SK-N-SH (cell line): ENCODE results near the gene SCGB1C2. TPM values are rescaled to one million over a fixed set of nuclear protein-coding genes. Genes with fewer than 3 reads are reported as not detected.
A peak's percentile ranks its signal among the peaks of the same experiment; 100 is the strongest.

Experiments
- CTCF ChIA-PET: fragments of 300-600, 350-600 bp; formaldehyde crosslinking; extraction: SDS; loops from one replicate; lab custom pipeline; 2021; lab: Yijun Ruan, JAX
- POLR2A ChIA-PET: fragments of 350-600 bp; sonication (Branson Sonifier 250); formaldehyde crosslinking; extraction: SDS; loops from one replicate; lab custom pipeline; 2020; ENCODE audit warnings: antibody characterized with exemption, inconsistent platforms; lab: Yijun Ruan, JAX
- DNase-seq: peaks from one replicate; pipeline ENCODE4 v3.0.0; 2012
- H2AFZ ChIP-seq: fragments of 200-600 bp; sonication (generic); 2 replicates; pipeline ENCODE4 v1.8.1; 2016; ENCODE audit warnings: antibody characterized with exemption, mild to moderate bottlenecking, low read depth
- H3F3A ChIP-seq: fragments of 200-600 bp; sonication (generic); replicated peaks from 2 replicates; pipeline ENCODE3; 2016; ENCODE audit warnings: antibody characterized with exemption, mild to moderate bottlenecking; ENCODE audit not compliant: insufficient read depth
- H3K27ac ChIP-seq, 2 experiments: fragments of 200-500 bp in 1 of 2; fragments of 200-600 bp in 1 of 2; sonication (Bioruptor generic) in 1 of 2; sonication (generic), shearing (Covaris generic) in 1 of 2; 2 replicates each; pipeline versions ENCODE4 v1.5.1 to v1.6.1; 2014 to 2016; ENCODE audit warnings: low read depth in 2 of 2, inconsistent platforms in 1 of 2, low read length in 1 of 2, mild to moderate bottlenecking in 1 of 2, mixed read lengths in 1 of 2
- H3K27me3 ChIP-seq: fragments of 200-600 bp; sonication (generic), shearing (Covaris generic); 2 replicates; pipeline ENCODE4 v1.6.1; 2016; ENCODE audit warnings: mixed run types; ENCODE audit not compliant: insufficient read depth
- H3K36me3 ChIP-seq, 2 experiments: fragments of 200-500 bp in 1 of 2; fragments of 200-600 bp in 1 of 2; sonication (Bioruptor generic) in 1 of 2; sonication (generic) in 1 of 2; replicated peaks in 1 of 2; 2 replicates each; pipeline versions ENCODE3 to v1.5.1; 2014 to 2016; ENCODE audit warnings: low read length in 1 of 2, mild to moderate bottlenecking in 1 of 2; ENCODE audit not compliant: insufficient read depth in 2 of 2, control insufficient read depth in 1 of 2
- H3K4me1 ChIP-seq, 2 experiments: fragments of 200-500 bp in 1 of 2; fragments of 200-600 bp in 1 of 2; sonication (Bioruptor generic) in 1 of 2; sonication (generic), shearing (Covaris generic) in 1 of 2; 2 replicates each; pipeline versions ENCODE4 v1.5.1 to v1.6.1; 2014 to 2016; ENCODE audit warnings: low read depth in 1 of 2, low read length in 1 of 2, mixed run types in 1 of 2; ENCODE audit not compliant: insufficient read depth in 2 of 2, control insufficient read depth in 1 of 2
- H3K4me2 ChIP-seq: fragments of 200-600 bp; sonication (generic), shearing (Covaris generic); 2 replicates; pipeline ENCODE4 v1.6.1; 2017; ENCODE audit warnings: mixed run types
- H3K4me3 ChIP-seq, 2 experiments: fragments of 200-500 bp in 1 of 2; fragments of 200-600 bp in 1 of 2; sonication (Bioruptor generic) in 1 of 2; sonication (generic), shearing (Covaris generic) in 1 of 2; 2 replicates each; pipeline versions ENCODE4 v1.5.1 to v1.8.1; 2014 to 2016; ENCODE audit warnings: low read depth in 2 of 2, inconsistent platforms in 1 of 2, low read length in 1 of 2, mild to moderate bottlenecking in 1 of 2, mixed read lengths in 1 of 2, moderate library complexity in 1 of 2
- H3K79me2 ChIP-seq: fragments of 200-600 bp; sonication (generic); 2 replicates; pipeline ENCODE4 v1.8.1; 2017; ENCODE audit warnings: mild to moderate bottlenecking; ENCODE audit not compliant: insufficient read depth
- H3K9ac ChIP-seq: fragments of 200-600 bp; sonication (generic); 2 replicates; pipeline ENCODE4 v1.6.1; 2017; ENCODE audit warnings: mixed run types
- H3K9me2 ChIP-seq: fragments of 200-600 bp; sonication (generic); 2 replicates; pipeline ENCODE4 v1.6.1; 2017; ENCODE audit warnings: mixed run types
- H3K9me3 ChIP-seq: fragments of 200-600 bp; sonication (generic); 2 replicates; pipeline ENCODE4 v1.6.1; 2017; ENCODE audit warnings: mixed run types, mild to moderate bottlenecking, moderate library complexity
- H4K20me1 ChIP-seq: fragments of 200-600 bp; sonication (generic); 2 replicates; pipeline ENCODE4 v1.6.1; 2017; ENCODE audit warnings: mild to moderate bottlenecking, mixed run types; ENCODE audit not compliant: insufficient read depth
- CHD2 ChIP-seq: fragments of 150-350 bp; IDR thresholded peaks from 2 replicates; pipeline ENCODE4 v1.6.1; 2018; ENCODE audit warnings: low read length; ENCODE audit not compliant: partially characterized antibody
- ELF1 ChIP-seq: IDR thresholded peaks from 2 replicates; pipeline ENCODE4 v1.4.0; 2012
- EP300 ChIP-seq, 2 experiments: IDR thresholded peaks; 2 replicates each; pipeline versions ENCODE4 v1.4.0 to v1.6.1; 2012; ENCODE audit warnings: borderline replicate concordance in 1 of 2, low read depth in 1 of 2, low read length in 1 of 2
- FOSL2 ChIP-seq: IDR thresholded peaks from 2 replicates; pipeline ENCODE4 v1.4.0; 2012; ENCODE audit warnings: low read depth, mild to moderate bottlenecking, moderate library complexity, borderline replicate concordance
- FOXJ3 ChIP-seq: sonication (generic); formaldehyde crosslinking; IDR thresholded peaks from 2 replicates; pipeline ENCODE4 v1.5.1; 2020; ENCODE audit warnings: mild to moderate bottlenecking, missing genetic modification reagents
- GATA2 ChIP-seq: sonication (generic); formaldehyde crosslinking; IDR thresholded peaks from 2 replicates; pipeline ENCODE4 v1.5.0; 2020; ENCODE audit warnings: mild to moderate bottlenecking, missing genetic modification reagents
- JUND ChIP-seq: IDR thresholded peaks from 2 replicates; pipeline ENCODE4 v1.4.0; 2012
- MXI1 ChIP-seq: IDR thresholded peaks from 2 replicates; pipeline ENCODE4 v1.6.1; 2012; ENCODE audit warnings: mild to moderate bottlenecking, low read depth, low read length, improper control_type of control experiment
- NRF1 ChIP-seq: IDR thresholded peaks from 2 replicates; pipeline ENCODE4 v1.6.1; 2012; ENCODE audit warnings: low read depth, mild to moderate bottlenecking, low read length
- RCOR1 ChIP-seq: fragments of 150-350 bp; IDR thresholded peaks from 2 replicates; pipeline ENCODE4 v1.6.1; 2017; ENCODE audit warnings: antibody characterized with exemption, low read length
- TCF12 ChIP-seq: IDR thresholded peaks from 2 replicates; pipeline ENCODE4 v1.4.0; 2012
- YY1 ChIP-seq: IDR thresholded peaks from 2 replicates; pipeline ENCODE4 v1.4.0; 2012; ENCODE audit warnings: low read depth, mild to moderate bottlenecking
- WGBS: methylation state at CpG from one replicate; pipeline ENCODE4 v1.1.6; 2017; ENCODE audit warnings: low lambda C conversion rate; 5-methylcytosine and 5-hydroxymethylcytosine counted together
- polyA plus RNA-seq, 3 experiments: library from polyadenylated mRNA; depleted of rRNA; stranded (reverse); fragments of >200 nt; gene quantifications; 2 replicates each; pipeline ENCODE4 v1.2.3, GENCODE V29; 2012
- TF ChIP-seq, protein P1 (sequence below): IDR thresholded peaks from 2 replicates; pipeline ENCODE4 v1.4.0; 2012; ENCODE audit warnings: low read depth
- TF ChIP-seq, protein P2 (sequence below): fragments of 200-600 bp; sonication (generic); IDR thresholded peaks from 2 replicates; pipeline ENCODE4 v1.6.1; 2017; ENCODE audit warnings: antibody characterized with exemption, mild to moderate bottlenecking, moderate library complexity
- TF ChIP-seq, protein P3 (sequence below): fragments of 150-350 bp; IDR thresholded peaks from 2 replicates; pipeline ENCODE4 v1.6.1; 2017; ENCODE audit warnings: antibody characterized with exemption, low read length, low read depth, borderline replicate concordance

SCGB1C2 gene
- polyA plus RNA-seq, 1 of the 3 experiments (the other 2 are of a cell fraction), result not detected

DNA sequence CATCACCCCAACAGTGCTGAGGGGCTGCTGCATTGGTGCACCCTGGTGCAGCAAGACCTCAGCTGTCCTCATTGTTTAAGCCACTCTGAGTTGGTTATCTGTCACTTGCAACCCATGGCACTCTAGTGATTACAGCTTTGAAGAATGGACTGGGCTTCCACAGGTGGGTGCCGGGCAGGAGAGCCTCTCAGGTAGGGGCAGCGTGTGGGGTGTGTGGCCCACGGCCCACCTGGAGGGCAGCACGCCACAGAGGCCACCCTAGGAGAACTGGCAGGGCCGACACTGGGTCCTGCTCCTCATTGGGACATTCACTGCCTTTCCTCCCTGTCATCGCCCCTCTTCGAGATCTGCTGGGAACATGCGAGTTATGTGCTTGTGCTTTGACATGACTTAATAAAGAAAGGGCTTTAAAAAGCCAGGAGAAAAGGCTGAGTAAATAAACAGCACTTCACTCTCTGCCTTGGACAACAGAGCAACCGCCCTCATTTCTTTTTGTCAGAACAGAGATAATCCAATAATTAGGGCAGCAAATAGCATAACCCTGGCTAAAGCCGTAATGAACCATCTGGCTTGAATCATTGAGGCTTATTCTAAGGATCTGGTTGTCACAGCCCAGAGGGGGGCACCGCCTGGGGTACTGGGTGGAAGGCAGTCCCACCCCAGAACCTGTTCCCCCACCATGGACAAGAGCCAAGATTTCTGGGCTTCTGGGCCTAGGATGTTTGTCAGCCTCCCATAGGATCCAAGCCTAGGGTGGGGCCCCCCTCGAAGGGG lies 41.1 kb downstream of the SCGB1C2 start:
- Histone ChIP-seq H3K27me3 (peaks cover 47% of the 10 kb centered on the region), H3F3A (no peaks in the 10 kb centered on the region), H3K4me1 (peaks cover 0 to 47% of the 10 kb centered on the region in 2 experiments; a peak in 2 of 4 replicates), H3K9me2 (no peaks in the 10 kb centered on the region), H3K4me2 (no peak overlapping the region), H3K27ac (peak overlapping the region in 1 of 2 experiments; percentile 94; a peak in 2 of 4 replicates), H3K9me3 (no peaks in the 10 kb centered on the region), H4K20me1 (no peaks in the 10 kb centered on the region), H3K4me3 (no peak overlapping the region; a peak in 1 of 4 replicates), H3K9ac (no peak overlapping the region), H3K36me3 (no peaks in the 10 kb centered on the region), H3K79me2 (no peaks in the 10 kb centered on the region), H2AFZ (no peak overlapping the region)
- TF ChIP-seq EP300 (IDR thresholded peaks at IDR 0.05; ENCODE audit: borderline replicate concordance in 1 of 2, low read depth in 1 of 2, low read length in 1 of 2) (peak in 1 of 2 experiments; percentile 94; a peak in 2 of 4 replicates), RCOR1 (peak; percentile 97), TCF12 (peak; percentile 44; the same call in 1 of the 2 replicates), MXI1 (peak; percentile 29), JUND (no peak), ELF1 (no peak), GATA2 (CRISPR knock-in tag) (peak; percentile 67; the same call in 1 of the 2 replicates), FOXJ3 (CRISPR knock-in tag) (peak; percentile 67; the same call in 1 of the 2 replicates), NRF1 (no peak), CHD2 (peak; percentile 79)
- TF ChIP-seq, protein P1, sequence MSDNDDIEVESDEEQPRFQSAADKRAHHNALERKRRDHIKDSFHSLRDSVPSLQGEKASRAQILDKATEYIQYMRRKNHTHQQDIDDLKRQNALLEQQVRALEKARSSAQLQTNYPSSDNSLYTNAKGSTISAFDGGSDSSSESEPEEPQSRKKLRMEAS, result no peak
- TF ChIP-seq, protein P2, sequence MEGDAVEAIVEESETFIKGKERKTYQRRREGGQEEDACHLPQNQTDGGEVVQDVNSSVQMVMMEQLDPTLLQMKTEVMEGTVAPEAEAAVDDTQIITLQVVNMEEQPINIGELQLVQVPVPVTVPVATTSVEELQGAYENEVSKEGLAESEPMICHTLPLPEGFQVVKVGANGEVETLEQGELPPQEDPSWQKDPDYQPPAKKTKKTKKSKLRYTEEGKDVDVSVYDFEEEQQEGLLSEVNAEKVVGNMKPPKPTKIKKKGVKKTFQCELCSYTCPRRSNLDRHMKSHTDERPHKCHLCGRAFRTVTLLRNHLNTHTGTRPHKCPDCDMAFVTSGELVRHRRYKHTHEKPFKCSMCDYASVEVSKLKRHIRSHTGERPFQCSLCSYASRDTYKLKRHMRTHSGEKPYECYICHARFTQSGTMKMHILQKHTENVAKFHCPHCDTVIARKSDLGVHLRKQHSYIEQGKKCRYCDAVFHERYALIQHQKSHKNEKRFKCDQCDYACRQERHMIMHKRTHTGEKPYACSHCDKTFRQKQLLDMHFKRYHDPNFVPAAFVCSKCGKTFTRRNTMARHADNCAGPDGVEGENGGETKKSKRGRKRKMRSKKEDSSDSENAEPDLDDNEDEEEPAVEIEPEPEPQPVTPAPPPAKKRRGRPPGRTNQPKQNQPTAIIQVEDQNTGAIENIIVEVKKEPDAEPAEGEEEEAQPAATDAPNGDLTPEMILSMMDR, result no peak
- CTCF ChIA-PET, result interaction anchor here (0.9 to 6.5 kb wide), 5 partner anchors 14 to 522 kb away, joined by 3 to 38 read pairs (median 7); no protein-coding TSS in a partner anchor
- DNase-seq, result peak; percentile 93
- POLR2A ChIA-PET, result interaction anchor here (0.6 to 1.1 kb wide), 2 partner anchors 135 to 535 kb away, joined by 3 to 5 read pairs; no protein-coding TSS in a partner anchor
- WGBS, result 51% methylated on average over 7 of the region's 12 CpGs

DNA sequence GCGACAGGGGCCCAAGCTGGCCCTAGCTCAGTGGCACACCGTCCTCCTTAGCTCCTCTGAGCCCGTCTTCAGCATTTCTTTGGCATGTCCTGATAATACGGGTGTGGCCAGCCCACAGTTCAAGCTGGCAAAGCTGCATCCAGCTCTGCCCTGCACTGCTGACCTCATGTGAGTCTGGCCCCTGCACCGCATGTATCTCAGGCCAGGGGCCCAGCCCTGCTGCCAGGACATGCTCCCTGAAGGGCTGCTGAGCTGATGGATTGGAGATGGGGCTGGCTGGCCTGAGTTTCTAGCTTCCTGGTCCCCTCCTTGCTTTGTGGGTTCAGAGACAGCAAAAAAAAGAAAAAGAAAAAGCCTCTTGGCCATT lies 41.7 kb downstream of the SCGB1C2 start:
- Histone ChIP-seq H3K79me2 (no peaks in the 10 kb centered on the region), H2AFZ (no peak overlapping the region), H3K9ac (no peak overlapping the region), H3K9me2 (no peaks in the 10 kb centered on the region), H3K4me2 (no peak overlapping the region), H4K20me1 (no peaks in the 10 kb centered on the region), H3K9me3 (no peaks in the 10 kb centered on the region), H3K36me3 (no peaks in the 10 kb centered on the region), H3K27me3 (peaks cover 47% of the 10 kb centered on the region), H3K27ac (peak overlapping the region in 1 of 2 experiments; percentile 94; a peak in 2 of 4 replicates), H3K4me1 (peaks cover 0 to 45% of the 10 kb centered on the region in 2 experiments; a peak in 2 of 4 replicates), H3K4me3 (peak overlapping the region in 1 of 2 experiments; percentile 9; a peak in 1 of 4 replicates), H3F3A (no peaks in the 10 kb centered on the region)
- TF ChIP-seq GATA2 (CRISPR knock-in tag), result 0 out of 2 replicates have a peak, but pooled peaks have one; percentile 3
- TF ChIP-seq EP300 (IDR thresholded peaks at IDR 0.05; ENCODE audit: borderline replicate concordance in 1 of 2, low read depth in 1 of 2, low read length in 1 of 2), result no peak
- TF ChIP-seq, protein P3, sequence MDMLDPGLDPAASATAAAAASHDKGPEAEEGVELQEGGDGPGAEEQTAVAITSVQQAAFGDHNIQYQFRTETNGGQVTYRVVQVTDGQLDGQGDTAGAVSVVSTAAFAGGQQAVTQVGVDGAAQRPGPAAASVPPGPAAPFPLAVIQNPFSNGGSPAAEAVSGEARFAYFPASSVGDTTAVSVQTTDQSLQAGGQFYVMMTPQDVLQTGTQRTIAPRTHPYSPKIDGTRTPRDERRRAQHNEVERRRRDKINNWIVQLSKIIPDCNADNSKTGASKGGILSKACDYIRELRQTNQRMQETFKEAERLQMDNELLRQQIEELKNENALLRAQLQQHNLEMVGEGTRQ, result no peak
- TF ChIP-seq FOSL2, result no peak
- peak; percentile 42; the same call in 1 of the 2 replicates for TF ChIP-seq MXI1
- TF ChIP-seq YY1, result no peak
- POLR2A ChIA-PET, result interaction anchor here (1.1 kb wide), 1 partner anchor 134 kb away, joined by 3 read pairs; no protein-coding TSS in a partner anchor
- WGBS, result 23% methylated on average over 4 of the region's 5 CpGs
- CTCF ChIA-PET, result interaction anchor here (0.9 to 6.5 kb wide), 5 partner anchors 14 to 521 kb away, joined by 3 to 38 read pairs (median 7); no protein-coding TSS in a partner anchor
- peak; percentile 82 for DNase-seq
